Neural progenitor cell (in vitro differentiated cells): ENCODE results near the gene SLC26A2. TPM values are rescaled to one million over a fixed set of nuclear protein-coding genes. Genes with fewer than 3 reads are reported as not detected.

ENCODE experiments used
- DNase-seq: peaks from one replicate; pipeline ENCODE4 v3.0.0-alpha.2; 2016; ENCODE audit warnings: low spot score
- H2AFZ ChIP-seq: fragments of 200-600 bp; sonication (generic); replicated peaks from 2 replicates; pipeline ENCODE4 v1.6.1; 2016; ENCODE audit warnings: antibody characterized with exemption
- H3F3A ChIP-seq: fragments of 200-600 bp; sonication (generic); 2 replicates; pipeline ENCODE4 v1.6.1; 2016; ENCODE audit warnings: antibody characterized with exemption, low read depth
- H3K27ac ChIP-seq: fragments of 200-600 bp; sonication (generic); 2 replicates; pipeline ENCODE4 v1.5.1; 2016; ENCODE audit warnings: mild to moderate bottlenecking
- H3K27me3 ChIP-seq: fragments of 200-600 bp; sonication (generic); 2 replicates; pipeline ENCODE4 v1.6.1; 2016; ENCODE audit warnings: mild to moderate bottlenecking, moderate library complexity
- H3K36me3 ChIP-seq: fragments of 200-600 bp; sonication (generic); 2 replicates; pipeline ENCODE4 v1.5.1; 2016
- H3K4me1 ChIP-seq: fragments of 200-600 bp; sonication (generic); 2 replicates; pipeline ENCODE4 v1.6.1; 2016; ENCODE audit warnings: mixed run types
- H3K4me2 ChIP-seq: fragments of 200-600 bp; sonication (generic); 2 replicates; pipeline ENCODE4 v1.6.1; 2016
- H3K4me3 ChIP-seq: fragments of 200-600 bp; sonication (generic); 2 replicates; pipeline ENCODE4 v1.5.1; 2016
- H3K79me2 ChIP-seq: fragments of 200-600 bp; sonication (generic); 2 replicates; pipeline ENCODE4 v1.6.1; 2016; ENCODE audit warnings: low read depth
- H3K9ac ChIP-seq: fragments of 200-600 bp; sonication (generic); 2 replicates; pipeline ENCODE4 v1.6.1; 2016
- H3K9me3 ChIP-seq: fragments of 200-600 bp; sonication (generic); 2 replicates; pipeline ENCODE4 v1.5.1; 2016; ENCODE audit warnings: low read depth
- H4K20me1 ChIP-seq: fragments of 200-600 bp; sonication (generic); 2 replicates; pipeline ENCODE4 v1.6.1; 2016; ENCODE audit warnings: low read depth
- H3K27ac Mint-ChIP-seq: 3 replicates; pipeline ENCODE4 v1.8.0; 2021; ENCODE audit warnings: mixed read lengths
- H3K27me3 Mint-ChIP-seq: 2 replicates; pipeline ENCODE4 v1.8.0; 2022; ENCODE audit warnings: low read depth, mild to moderate bottlenecking, inconsistent platforms, moderate library complexity, mixed read lengths; ENCODE audit not compliant: insufficient read depth
- H3K36me3 Mint-ChIP-seq: 3 replicates; pipeline ENCODE4 v1.8.0; 2021; ENCODE audit warnings: mixed read lengths
- H3K4me1 Mint-ChIP-seq: 3 replicates; pipeline ENCODE4 v1.8.0; 2021; ENCODE audit warnings: mixed read lengths
- H3K4me3 Mint-ChIP-seq: 3 replicates; pipeline ENCODE4 v1.8.0; 2021; ENCODE audit warnings: mild to moderate bottlenecking, moderate library complexity, mixed read lengths
- H3K9me3 Mint-ChIP-seq: 3 replicates; pipeline ENCODE4 v1.8.0; 2020; ENCODE audit warnings: mixed read lengths
- CTCF ChIP-seq: fragments of 200-600 bp; sonication (generic); IDR thresholded peaks from 2 replicates; pipeline ENCODE4 v1.5.1; 2017; ENCODE audit warnings: antibody characterized with exemption, mild to moderate bottlenecking
- EZH2 ChIP-seq: fragments of 200-600 bp; sonication (generic); IDR thresholded peaks from 2 replicates; pipeline ENCODE4 v1.6.1; 2017; ENCODE audit warnings: antibody characterized with exemption, mild to moderate bottlenecking, moderate library complexity
- EZH2phosphoT487 ChIP-seq: fragments of 200-600 bp; sonication (generic); IDR thresholded peaks from 2 replicates; pipeline ENCODE4 v1.6.1; 2017; ENCODE audit warnings: antibody characterized with exemption
- total RNA-seq: library from RNA; depleted of rRNA; stranded (reverse); fragments of >200 nt; gene quantifications from 2 replicates; pipeline ENCODE4 v1.2.3, GENCODE V29; 2015; ENCODE audit warnings: low replicate concordance

The SLC26A2 gene
- total RNA-seq, 1 donor from 2014 or later = 20.1 TPM

GRCh38 chr5:150017226-150018005 is 56.9 kb downstream of the SLC26A2 start:
- no peak overlapping the region for H3K27ac ChIP-seq
- no peaks in the 10 kb centered on the region for H3K9me3 ChIP-seq
- Mint-ChIP-seq H3K36me3 (peaks cover 47% of the 10 kb centered on the region), H3K4me3 (no peak overlapping the region), H3K27ac (no peak overlapping the region), H3K9me3 (peaks cover 10% of the 10 kb centered on the region), H3K27me3 (no peaks in the 10 kb centered on the region), H3K4me1 (peaks cover 2% of the 10 kb centered on the region)
- H3K4me1 ChIP-seq = no peaks in the 10 kb centered on the region
- H3K9ac ChIP-seq = no peak overlapping the region
- peaks cover 25% of the 10 kb centered on the region for H3K36me3 ChIP-seq
- no peak overlapping the region for H3K4me2 ChIP-seq
- no peaks in the 10 kb centered on the region for H4K20me1 ChIP-seq
- H2AFZ ChIP-seq = no peak overlapping the region
- no peak for TF ChIP-seq EZH2
- no peak for TF ChIP-seq CTCF
- no peak for TF ChIP-seq EZH2phosphoT487
- H3F3A ChIP-seq = no peaks in the 10 kb centered on the region
- no peaks in the 10 kb centered on the region for H3K79me2 ChIP-seq
- no peaks in the 10 kb centered on the region for H3K27me3 ChIP-seq
- no peak for DNase-seq
- no peak overlapping the region for H3K4me3 ChIP-seq

DNA sequence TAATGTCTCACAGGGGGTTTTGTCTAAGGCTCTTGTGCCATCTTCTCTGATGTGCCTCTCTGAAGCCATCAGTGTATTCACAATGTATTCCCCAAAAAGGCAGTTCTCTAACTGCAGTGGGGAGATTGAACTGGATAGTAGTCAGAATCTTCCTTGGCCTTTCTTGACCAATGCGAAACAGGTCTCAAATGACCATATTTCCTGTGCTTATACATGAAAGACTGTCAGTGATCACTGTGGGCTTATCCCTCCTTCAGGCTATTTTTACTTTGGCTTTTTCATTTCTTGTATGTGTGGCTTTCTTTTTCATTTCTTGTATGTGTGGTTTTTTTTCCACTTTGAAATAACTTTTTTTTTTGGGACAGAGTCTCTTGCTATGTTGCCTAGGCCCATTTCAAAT is 59.7 kb downstream of the SLC26A2 start:
- Histone ChIP-seq H3K27ac (no peak overlapping the region), H3K4me1 (no peaks in the 10 kb centered on the region), H4K20me1 (no peaks in the 10 kb centered on the region), H3K9ac (no peak overlapping the region), H3K36me3 (peaks cover 14% of the 10 kb centered on the region), H3K27me3 (no peaks in the 10 kb centered on the region), H3F3A (no peaks in the 10 kb centered on the region), H3K4me2 (no peak overlapping the region), H3K9me3 (no peaks in the 10 kb centered on the region), H3K79me2 (no peaks in the 10 kb centered on the region), H2AFZ (no peak overlapping the region), H3K4me3 (no peak overlapping the region)
- Mint-ChIP-seq H3K36me3 (peaks cover 29% of the 10 kb centered on the region), H3K27ac (no peak overlapping the region), H3K9me3 (peaks cover 10% of the 10 kb centered on the region), H3K4me3 (no peak overlapping the region), H3K4me1 (peaks cover 2% of the 10 kb centered on the region), H3K27me3 (no peaks in the 10 kb centered on the region)
- DNase-seq = no peak
- TF ChIP-seq EZH2phosphoT487 (no peak), CTCF (no peak), EZH2 (no peak)

- H4K20me1 ChIP-seq = no peaks in the 10 kb centered on the region
- no peak overlapping the region for H3K4me2 ChIP-seq
- no peak overlapping the region for H3K27ac ChIP-seq
- Mint-ChIP-seq H3K4me1 (peaks cover 2% of the 10 kb centered on the region), H3K27me3 (no peaks in the 10 kb centered on the region), H3K27ac (no peak overlapping the region), H3K9me3 (no peaks in the 10 kb centered on the region), H3K4me3 (no peak overlapping the region), H3K36me3 (peaks cover 21% of the 10 kb centered on the region)
- H3K36me3 ChIP-seq = peaks cover 8% of the 10 kb centered on the region
- no peak for TF ChIP-seq CTCF
- no peak for TF ChIP-seq EZH2phosphoT487
- no peak for TF ChIP-seq EZH2
- H3K9ac ChIP-seq = no peak overlapping the region
- no peak overlapping the region for H3K4me3 ChIP-seq
- no peaks in the 10 kb centered on the region for H3K79me2 ChIP-seq
- DNase-seq = no peak
- no peaks in the 10 kb centered on the region for H3K4me1 ChIP-seq
- H3F3A ChIP-seq = no peaks in the 10 kb centered on the region
- no peaks in the 10 kb centered on the region for H3K27me3 ChIP-seq
- H2AFZ ChIP-seq = no peak overlapping the region
- no peaks in the 10 kb centered on the region for H3K9me3 ChIP-seq
Measured at GRCh38 chr5:150021491-150022157, 61.1 kb downstream of the SLC26A2 start.
